LNCaP clone FGC (cell line): ENCODE measurements around the gene ARMC12.

Experiments used
- DNase-seq: peaks from one replicate; pipeline ENCODE4 v3.0.0-alpha.2; 2011; ENCODE audit warnings: low read depth
- H3K4me3 ChIP-seq: 2 replicates; pipeline ENCODE4 v1.5.1; 2011; ENCODE audit warnings: mild to moderate bottlenecking, low read depth, low read length, control low read depth
- TF ChIP-seq, protein P1 (sequence below): IDR thresholded peaks from 2 replicates; pipeline ENCODE4 v1.5.1; 2012; ENCODE audit warnings: mild to moderate bottlenecking; ENCODE audit not compliant: control insufficient read depth, insufficient read depth; ENCODE audit errors: extremely low read depth

The ARMC12 gene

DNA sequence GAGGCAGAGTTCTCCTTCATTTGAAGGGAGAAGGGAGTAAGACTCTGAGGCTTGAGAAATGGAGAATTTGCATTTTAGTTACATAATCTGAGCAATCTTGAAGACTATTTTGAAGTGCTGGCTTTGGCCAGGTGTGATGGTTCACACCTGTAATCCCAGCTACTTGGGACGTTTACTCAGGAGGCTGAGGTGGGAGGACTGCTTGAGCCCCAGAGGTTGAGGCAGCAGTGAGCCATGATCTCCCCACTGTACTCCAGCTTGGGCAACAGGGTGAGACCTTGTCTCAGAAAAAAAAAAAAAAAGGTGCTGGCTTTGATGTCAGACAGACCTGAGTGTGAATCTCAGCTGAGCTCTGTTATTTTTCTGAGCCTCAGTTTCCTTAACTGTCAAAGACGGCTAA, 12.4 kb upstream of the ARMC12 start:
- TF ChIP-seq, protein P1, sequence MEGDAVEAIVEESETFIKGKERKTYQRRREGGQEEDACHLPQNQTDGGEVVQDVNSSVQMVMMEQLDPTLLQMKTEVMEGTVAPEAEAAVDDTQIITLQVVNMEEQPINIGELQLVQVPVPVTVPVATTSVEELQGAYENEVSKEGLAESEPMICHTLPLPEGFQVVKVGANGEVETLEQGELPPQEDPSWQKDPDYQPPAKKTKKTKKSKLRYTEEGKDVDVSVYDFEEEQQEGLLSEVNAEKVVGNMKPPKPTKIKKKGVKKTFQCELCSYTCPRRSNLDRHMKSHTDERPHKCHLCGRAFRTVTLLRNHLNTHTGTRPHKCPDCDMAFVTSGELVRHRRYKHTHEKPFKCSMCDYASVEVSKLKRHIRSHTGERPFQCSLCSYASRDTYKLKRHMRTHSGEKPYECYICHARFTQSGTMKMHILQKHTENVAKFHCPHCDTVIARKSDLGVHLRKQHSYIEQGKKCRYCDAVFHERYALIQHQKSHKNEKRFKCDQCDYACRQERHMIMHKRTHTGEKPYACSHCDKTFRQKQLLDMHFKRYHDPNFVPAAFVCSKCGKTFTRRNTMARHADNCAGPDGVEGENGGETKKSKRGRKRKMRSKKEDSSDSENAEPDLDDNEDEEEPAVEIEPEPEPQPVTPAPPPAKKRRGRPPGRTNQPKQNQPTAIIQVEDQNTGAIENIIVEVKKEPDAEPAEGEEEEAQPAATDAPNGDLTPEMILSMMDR: no peak
- DNase-seq: no peak
- H3K4me3 ChIP-seq: no peak overlapping the region

GRCh38 chr6:35725081-35725708, 11.6 kb upstream of the ARMC12 start:
- TF ChIP-seq, protein P1: no peak
- no peak for DNase-seq
- H3K4me3 ChIP-seq: no peak overlapping the region

DNA sequence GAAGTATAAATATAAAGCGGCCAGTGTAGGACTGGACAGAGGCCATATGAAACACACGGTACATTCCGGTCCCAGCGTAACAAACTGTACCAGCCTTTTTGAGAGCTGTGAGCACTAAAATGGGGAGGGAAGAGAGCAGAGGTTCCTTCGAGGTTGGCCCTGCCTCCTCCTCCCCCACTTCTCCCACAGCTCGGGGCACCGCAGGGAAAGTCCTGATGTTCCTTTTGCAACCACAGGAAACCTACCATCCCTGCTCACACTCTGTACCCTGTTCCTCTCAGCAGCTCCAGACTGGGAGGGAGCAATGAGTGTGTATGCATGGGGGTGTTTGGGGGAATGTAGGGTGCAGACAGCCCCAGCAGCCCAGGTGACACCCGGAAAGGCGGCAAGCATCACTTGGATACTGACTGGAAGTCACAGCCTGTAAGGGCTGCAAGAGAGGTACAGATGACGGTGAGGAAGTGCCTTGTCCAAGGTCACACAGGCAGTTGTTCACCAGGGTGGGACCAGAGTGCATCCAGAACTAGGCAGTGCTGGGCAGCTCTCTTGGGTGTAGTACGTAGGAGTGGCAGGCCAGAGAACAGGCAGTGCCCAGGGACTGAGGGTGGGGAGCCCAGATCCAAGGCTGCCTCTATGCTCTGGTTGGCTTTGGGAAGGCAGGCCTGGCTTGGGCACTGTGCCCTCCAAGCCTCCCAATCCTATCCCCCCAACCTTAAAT, 11.0 kb upstream of the ARMC12 start:
- DNase-seq: no peak
- H3K4me3 ChIP-seq: no peak overlapping the region
- TF ChIP-seq, protein P1: no peak

GRCh38 chr6:35727231-35727934, 9.4 kb upstream of the ARMC12 start:
- no peak for DNase-seq
- H3K4me3 ChIP-seq: peak overlapping the region; percentile 50
- TF ChIP-seq, protein P1: no peak

DNA sequence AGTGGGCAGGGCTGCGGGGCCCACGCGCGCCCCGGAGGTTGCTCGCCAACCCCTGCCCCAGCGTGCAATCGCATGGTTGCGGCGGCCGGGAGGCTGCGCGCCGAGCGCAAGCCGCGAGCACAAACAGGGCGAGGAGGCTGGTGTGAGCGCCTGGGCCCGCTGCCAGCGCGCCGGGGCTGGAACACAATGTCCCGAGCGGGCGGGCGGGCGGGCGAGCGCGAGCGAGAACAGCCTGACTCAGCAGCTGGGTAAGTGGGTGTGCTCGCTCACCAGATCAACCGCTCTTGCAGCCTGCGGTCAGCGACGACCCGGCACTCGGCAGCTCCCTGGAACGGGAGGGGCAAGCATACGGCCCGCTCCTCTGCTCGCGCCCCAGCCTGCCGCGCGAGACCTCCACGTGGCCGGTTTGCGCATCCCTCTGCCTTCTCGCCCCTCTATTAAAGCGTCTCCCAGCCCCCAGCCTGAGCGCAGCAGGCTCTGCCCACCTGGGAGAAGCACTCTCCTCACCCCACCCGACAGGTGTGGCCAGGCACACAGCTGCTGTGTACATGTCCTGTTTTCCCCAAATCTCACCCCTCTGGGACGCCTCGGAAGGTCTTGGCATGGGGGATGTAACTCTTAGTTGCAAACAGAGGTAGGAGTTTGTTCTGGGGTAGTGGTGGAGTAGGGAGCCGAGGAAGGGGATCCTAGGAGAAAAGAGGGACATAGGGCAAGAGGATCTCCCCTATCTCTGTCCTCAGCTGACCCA, 8.7 kb upstream of the ARMC12 start:
- peak; percentile 83 for DNase-seq
- TF ChIP-seq, protein P1: no peak
- peak overlapping the region; percentile 50 for H3K4me3 ChIP-seq
